Activated CD4-positive, CD25-positive, alpha-beta regulatory T cell treated with anti-CD3 and anti-CD28 coated beads, Interleukin-2, amount 50 U/mL, for 72 hours (primary cell): ENCODE data around the gene SHCBP1L.

Experiments
- DNase-seq: peaks from one replicate; pipeline ENCODE4 v3.0.0; 2021

Gene SHCBP1L

DNA sequence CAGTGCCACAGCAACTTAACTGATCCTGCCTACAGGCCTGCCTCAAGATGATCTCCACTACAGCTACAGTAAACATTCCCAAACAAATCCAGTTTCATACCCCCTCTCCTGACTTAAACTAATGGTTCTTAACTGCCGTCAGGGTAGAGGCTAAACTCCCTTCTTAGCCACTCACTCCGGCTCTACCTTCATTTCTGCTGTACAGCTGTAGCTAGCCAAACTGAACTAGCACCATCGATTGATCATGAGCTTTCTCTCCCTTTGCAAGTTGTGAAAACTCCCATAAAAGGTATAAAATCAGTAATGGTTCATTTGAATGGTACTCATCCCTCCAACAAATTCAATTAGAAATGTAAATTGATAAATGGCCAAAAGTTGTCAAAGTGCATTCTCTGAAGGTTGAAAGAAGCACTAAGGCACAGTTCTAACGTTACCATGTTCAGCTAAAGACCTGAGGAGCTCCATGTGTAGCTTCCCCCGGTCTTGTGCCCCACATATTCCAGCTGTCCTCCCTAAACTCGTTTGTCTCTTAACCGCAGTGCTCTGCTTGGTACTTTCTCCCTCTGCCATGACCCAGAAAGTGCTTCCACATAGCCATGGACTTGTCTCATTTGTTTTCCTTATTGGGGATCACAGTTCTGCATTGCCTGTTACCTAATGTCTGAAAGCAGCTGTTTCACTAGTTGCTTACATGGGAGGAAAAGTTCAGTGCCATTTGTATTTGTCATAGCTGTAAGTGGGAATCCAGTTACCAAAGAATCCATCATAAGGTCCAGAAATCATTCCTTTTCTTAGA, 64.0 kb downstream of the SHCBP1L start:
- DNase-seq = no peak

DNA sequence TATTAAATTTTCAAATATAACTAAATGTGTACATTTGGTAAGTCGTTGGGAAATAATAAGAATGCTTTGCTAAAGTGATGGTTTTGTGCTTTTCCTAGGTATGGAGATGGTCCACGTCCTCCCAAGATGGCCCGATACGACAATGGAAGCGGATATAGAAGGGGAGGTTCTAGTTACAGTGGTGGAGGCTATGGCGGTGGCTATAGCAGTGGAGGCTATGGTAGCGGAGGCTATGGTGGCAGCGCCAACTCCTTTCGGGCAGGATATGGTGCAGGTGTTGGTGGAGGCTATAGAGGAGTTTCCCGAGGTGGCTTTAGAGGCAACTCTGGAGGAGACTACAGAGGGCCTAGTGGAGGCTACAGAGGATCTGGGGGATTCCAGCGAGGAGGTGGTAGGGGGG, 66.0 kb downstream of the SHCBP1L start:
- no peak for DNase-seq

DNA sequence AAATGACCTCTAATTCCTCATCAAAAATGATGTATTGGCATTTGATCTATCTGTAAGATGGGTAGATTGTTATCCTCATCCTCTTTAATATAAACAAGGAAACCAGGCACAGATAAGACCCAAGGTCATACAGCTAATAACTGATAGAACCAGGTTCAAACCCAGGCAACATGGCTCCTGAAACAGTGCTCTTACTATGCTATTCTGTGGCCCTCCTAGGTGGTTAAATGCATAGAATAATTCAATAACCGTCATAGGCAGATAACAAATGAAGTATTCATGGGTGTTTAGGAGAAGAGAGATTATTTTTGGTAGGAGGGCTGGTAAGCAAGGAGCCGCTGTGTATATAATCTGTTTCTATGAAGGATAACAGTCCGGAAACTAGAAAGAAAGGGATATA, 67.4 kb downstream of the SHCBP1L start:
- no peak for DNase-seq

DNA sequence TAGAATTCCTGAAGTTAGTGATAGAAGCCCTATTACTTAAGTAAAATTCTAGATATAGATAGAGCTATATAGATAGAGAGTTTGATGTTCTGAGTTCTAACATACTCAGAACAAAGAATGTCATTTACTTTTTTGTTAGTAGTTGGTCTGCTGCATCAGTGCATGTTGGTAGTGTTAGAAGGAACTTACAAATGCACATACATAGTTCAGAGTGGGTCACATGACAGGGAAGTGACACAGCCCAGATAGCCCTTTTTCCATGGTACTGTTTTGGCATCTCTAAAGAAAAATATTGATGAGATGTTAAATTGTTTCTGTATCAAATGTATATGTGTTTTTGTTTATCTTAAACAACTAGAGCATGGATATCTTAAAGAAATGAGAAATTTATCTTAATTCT, 68.1 kb downstream of the SHCBP1L start:
- no peak for DNase-seq

DNA sequence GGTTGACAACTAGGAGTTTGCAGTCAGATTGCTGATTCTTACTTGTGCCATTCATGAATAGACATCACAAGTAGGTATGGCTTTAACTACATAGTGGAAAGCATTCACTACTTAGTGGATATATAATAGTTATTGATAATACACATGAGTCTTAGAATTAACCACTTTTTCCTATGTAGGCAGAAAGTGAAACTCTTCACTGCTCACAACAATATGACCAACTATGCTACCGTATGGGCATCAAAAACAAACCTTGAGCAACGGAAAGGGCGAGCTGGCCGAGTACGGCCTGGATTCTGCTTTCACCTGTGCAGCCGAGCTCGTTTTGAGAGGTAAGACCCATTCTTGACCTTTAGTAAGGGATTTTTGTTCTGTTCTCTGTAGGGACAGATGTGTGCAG, 75.1 kb downstream of the SHCBP1L start:
- DNase-seq = no peak

DNA sequence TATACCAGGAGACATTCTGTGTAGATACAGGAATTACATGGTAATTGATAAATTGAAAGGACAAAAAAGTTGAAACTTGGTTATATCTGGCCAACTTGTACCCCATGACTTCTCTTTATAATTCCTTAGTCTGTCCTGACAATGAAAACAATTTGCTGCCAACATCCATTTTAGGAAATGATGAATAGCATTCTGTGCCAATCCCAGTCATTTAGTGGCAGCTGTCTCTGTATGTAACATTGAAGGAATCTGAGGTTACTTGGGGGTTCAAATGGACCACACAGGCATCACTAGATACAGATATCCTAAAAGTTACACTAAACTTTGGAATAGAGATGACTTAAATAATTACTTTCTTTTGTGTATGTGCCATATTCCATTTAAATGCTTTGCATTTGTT, 75.6 kb downstream of the SHCBP1L start:
- DNase-seq = no peak

DNA sequence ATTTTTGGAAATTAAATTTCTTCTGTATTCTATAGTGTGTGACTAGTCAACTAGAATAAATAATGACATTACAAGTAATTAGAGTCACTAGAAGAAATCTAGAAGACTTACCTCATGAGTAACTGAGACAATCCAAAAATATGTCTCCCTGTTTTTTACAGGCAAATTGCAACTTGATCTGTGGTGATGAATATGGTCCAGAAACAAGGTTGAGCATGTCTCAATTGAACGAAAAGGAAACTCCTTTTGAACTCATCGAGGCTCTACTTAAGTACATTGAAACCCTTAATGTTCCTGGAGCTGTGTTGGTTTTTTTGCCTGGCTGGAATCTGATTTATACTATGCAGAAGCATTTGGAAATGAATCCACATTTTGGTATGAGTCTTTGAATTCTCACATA, 77.1 kb downstream of the SHCBP1L start:
- no peak for DNase-seq

DNA sequence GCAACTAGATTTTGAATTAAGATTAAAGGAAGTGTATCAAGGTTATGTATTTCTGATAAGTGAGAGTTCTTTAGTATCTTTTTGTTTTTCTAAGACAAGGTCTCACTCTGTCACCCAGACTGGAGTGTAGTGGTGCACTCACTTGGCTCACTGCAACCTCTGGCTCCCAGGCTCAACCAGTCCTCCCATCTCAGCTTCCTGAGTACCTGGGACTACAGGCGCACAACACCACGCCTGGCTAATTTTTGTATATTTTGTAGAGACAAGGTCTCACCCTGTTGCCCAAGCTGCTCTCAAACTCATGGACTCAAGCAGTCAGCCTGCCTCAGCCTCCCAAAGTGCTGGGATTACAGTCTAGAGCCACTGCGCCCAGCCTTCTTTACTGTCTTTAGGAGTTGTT, 80.1 kb downstream of the SHCBP1L start:
- no peak for DNase-seq

DNA sequence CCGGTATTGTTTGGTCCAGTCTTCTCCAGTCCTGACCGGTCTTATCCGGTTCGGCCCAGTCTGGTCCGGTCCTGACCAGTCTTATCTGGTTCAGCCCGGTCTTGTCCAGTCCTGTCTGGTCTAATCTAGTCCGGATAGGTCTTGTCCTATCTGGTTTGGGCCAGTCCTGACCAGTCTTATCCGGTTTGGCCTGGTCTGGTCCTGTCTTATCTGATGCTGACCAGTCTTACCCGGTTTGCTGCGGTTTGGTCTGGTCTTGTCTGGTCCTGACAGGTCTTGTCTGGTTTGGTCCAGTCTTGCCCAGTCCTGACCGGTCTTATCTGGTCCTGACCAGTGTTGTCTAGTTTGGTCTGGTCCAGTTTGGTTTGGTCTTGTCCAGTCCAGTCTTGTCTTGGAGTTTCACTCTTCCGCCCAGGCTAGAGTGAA, 83.7 kb downstream of the SHCBP1L start:
- DNase-seq = no peak

DNA sequence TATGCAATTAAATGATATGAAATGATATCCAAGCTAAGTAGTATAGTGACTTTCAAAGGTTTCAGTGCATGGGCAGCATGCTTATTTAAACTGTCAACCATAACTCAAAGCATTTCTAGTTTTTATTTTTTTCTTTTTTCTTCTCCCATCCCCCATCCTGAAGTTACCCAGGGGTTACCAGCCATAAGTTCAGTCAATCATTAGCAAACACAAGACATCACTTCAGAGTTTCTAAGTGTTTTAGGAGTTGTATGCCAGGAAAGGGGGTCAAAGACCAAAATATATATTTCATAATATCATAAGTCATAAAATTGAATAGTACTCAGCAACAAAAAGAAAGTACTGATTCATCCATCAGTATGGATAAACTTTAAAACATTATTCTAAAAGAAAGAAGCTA, 85.1 kb downstream of the SHCBP1L start:
- no peak for DNase-seq

DNA sequence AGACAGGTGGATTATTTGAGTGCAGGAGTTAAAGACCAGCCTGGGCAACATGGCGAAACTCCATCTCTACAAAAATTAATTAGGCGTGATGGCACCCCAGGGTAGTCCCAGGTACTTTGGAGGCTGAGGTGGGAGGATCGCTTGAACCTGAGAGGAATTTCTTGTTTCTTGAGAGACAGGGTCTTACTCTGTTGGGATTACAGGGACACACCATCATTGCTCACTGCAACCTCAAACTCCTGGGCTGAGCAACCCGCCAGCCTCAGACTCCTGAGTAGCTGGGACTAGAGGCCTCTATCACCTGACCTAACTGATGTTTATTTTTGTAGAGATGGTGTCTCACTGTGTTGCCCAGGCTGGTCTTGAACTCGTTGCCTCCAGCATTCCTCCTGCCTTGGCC, 89.0 kb downstream of the SHCBP1L start:
- no peak for DNase-seq

DNA sequence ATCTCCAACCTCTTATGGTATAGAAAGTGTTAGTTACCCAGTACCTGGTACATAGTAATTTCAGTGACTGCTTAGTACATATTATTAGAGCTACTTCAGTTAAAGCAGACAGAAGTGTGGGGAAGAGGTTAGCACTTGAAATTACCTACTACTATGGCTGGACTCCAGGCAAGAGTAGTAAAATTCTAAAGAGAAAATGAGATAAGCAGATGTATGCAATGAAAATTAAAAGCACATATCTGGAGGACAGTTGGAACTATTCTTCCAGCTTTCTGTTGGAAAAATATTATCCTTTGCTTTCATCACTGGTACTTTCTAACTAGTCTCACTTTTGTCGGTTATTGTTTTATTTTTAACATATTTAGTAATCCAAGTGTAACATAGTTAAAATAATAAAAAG, 90.1 kb downstream of the SHCBP1L start:
- no peak for DNase-seq

DNA sequence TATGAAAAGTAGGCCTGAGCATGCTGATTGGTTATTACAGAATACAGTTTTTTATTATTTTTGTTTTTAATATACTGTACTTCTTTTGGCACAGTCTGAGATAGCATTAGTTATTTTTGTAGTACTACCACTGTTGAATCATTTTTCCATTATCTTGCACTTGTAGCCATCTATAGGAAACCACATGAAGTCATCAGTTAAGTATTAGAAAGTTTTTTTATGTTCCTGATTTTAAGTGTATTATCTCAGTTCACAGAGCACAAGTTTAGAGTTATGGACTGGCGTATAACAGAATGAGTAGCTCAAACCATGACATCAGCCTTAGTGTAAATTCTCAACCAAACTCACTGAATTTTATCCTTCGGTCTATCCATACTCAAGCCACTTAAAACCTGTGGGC, 91.0 kb downstream of the SHCBP1L start:
- DNase-seq = no peak

DNA sequence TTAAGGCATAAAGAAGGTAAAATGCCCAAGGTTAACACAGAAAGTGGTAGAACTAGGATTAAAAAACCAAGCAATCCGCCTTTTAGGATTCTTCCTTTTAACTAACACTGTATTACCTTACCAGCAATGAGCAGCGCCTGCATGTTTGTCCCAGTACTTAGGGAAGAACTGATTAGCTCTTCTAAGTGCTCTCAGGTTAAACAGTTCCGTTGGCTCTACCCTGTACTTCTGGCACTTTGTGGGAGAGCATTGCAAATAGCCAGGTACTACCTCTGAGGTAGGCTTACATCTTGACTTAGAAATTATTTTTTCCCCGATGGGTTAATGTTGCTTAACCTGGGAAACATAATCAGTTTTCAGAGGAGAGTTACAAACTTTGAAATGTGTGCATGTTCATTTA, 92.3 kb downstream of the SHCBP1L start:
- DNase-seq = no peak

DNA sequence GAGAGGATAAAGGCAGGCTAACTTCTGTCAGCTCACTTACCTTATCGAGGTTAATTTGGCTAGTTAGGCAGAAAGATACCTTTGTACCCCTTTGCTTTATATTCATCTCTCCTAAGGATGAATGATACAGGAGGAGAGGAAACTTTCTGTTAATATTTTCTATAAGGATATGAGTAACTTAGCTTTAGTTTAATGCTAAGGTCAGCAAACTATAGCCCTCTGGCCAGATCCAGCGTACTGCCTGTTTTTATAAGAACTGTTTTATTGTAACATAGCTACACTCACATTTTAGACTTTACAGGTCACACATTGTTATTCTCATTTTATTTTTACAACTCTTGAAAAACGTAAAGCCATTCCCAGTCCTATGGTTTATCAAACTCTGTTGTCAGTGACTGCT, 95.8 kb downstream of the SHCBP1L start:
- DNase-seq = no peak

DNA sequence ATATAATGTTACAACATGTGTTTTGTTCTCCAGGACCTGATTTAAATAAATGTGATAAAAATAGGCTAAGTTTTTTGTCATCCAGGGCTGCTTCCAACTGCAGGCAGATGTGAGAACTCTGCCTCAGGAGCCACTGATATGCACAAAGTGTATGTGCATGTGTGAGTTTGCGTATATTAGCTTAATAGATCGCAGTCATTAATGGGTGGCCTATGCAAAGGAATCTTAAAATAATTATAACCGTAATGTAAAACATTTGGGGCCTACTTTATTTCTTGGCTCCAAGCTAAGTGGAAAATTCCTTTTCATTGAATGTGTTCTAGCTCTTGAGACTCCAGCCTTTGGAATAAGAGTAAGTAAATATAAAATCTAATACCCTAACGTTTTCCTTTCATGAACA, 97.1 kb downstream of the SHCBP1L start:
- no peak for DNase-seq

DNA sequence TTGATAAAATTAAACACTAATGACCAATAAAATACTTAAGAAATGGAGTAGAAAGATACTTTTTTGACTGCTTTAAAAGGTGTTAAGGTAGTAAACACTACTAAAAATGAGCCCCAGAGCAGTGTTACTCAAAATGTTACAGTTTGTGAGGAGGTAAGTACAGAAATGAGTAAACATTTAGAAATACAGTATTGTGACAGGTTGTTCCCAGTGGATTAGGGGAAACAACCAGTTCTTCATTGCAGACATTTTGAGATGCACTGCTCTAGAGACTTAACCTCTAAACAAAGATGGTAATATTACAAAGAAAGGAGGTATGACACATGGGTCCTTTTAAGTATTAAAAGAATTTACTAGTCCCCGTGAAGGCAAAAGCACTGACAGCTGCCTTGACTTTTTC, 101.1 kb downstream of the SHCBP1L start:
- no peak for DNase-seq

DNA sequence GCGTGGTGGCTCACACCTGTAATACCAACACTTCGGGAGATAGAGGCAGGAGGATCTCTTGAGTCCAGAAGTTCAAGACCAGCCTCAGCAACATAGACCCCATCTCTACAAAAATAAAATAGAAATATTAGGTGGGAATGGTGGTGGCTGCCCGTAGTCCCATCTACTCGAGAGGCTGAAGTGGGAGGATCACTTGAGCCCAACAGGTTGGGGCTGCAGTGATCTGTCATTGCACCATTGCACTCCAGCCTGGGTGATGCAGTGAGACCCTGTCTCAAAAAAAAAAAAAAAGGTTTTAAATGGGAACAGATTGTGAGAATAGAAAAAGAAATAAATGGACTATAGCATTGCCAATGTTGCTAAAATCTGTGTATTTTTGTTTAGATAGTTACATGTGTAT, 102.6 kb downstream of the SHCBP1L start:
- no peak for DNase-seq
